Left forelimb (tissue), 1 donor: Measurements from ENCODE around the gene COA5.
A peak's percentile ranks its signal among the peaks of the same experiment; 100 is the strongest.
"Not testable (repeated sequence)": the region's sequence is repeated elsewhere in the genome, so short reads cannot be mapped to it uniquely, and the experiment has no call there.

ENCODE experiments used
- DNase-seq: peaks from one replicate; pipeline ENCODE4 v3.0.0-alpha.2; 2018; ENCODE audit warnings: low spot score

Gene COA5

GRCh38 chr2:98606431-98606830, 1.9 kb downstream of the COA5 start:
- no peak for DNase-seq

- DNase-seq = no peak
Measured at GRCh38 chr2:98605076-98605475, 3.2 kb downstream of the COA5 start.

- DNase-seq = no peak
Measured at GRCh38 chr2:98604547-98604946, 3.8 kb downstream of the COA5 start.

- DNase-seq = no peak
Measured at GRCh38 chr2:98601532-98602132, 6.7 kb downstream of the COA5 start.

- no peak for DNase-seq
Measured at GRCh38 chr2:98598781-98599428, 9.4 kb downstream of the COA5 start.

- DNase-seq = not testable (repeated sequence)
Measured at GRCh38 chr2:98594665-98595064, 13.6 kb downstream of the COA5 start.

GRCh38 chr2:98592565-98592964, 15.7 kb downstream of the COA5 start:
- DNase-seq = no peak

GRCh38 chr2:98589489-98589888, 18.8 kb downstream of the COA5 start:
- no peak for DNase-seq

GRCh38 chr2:98588880-98589431, 19.4 kb downstream of the COA5 start:
- no peak for DNase-seq

GRCh38 chr2:98586551-98587140, 21.7 kb downstream of the COA5 start:
- DNase-seq = no peak

GRCh38 chr2:98585386-98585785, 22.9 kb downstream of the COA5 start:
- DNase-seq = no peak

GRCh38 chr2:98583816-98584618, 24.3 kb downstream of the COA5 start:
- no peak for DNase-seq

- DNase-seq = no peak
Measured at GRCh38 chr2:98583276-98583675, 25.0 kb downstream of the COA5 start.

- no peak for DNase-seq
Measured at GRCh38 chr2:98582523-98582922, 25.8 kb downstream of the COA5 start.

GRCh38 chr2:98580656-98581284, 27.5 kb downstream of the COA5 start:
- no peak for DNase-seq

- DNase-seq = no peak
Measured at GRCh38 chr2:98579926-98580325, 28.4 kb downstream of the COA5 start.

GRCh38 chr2:98578231-98578630, 30.1 kb downstream of the COA5 start:
- DNase-seq = no peak

GRCh38 chr2:98577313-98577712, 31.0 kb downstream of the COA5 start:
- DNase-seq = no peak

GRCh38 chr2:98576666-98577312, 31.5 kb downstream of the COA5 start:
- no peak for DNase-seq

- no peak for DNase-seq
Measured at GRCh38 chr2:98573426-98573825, 34.9 kb downstream of the COA5 start.

GRCh38 chr2:98572676-98573075, 35.6 kb downstream of the COA5 start:
- DNase-seq = peak; percentile 31

- DNase-seq = peak; percentile 28
Measured at GRCh38 chr2:98572211-98572610, 36.1 kb downstream of the COA5 start.
